Endothelial cell of umbilical vein (primary cell): ENCODE data around the gene APOL4. TPM values are rescaled to one million over a fixed set of nuclear protein-coding genes. Genes with fewer than 3 reads are reported as not detected.

ENCODE experiments used
- BruUV-seq: library from RNA; stranded (reverse); fragments of 400-500 nt; replicated peaks from 2 replicates; lab custom pipeline; 2021; lab: Mats Ljungman, UMichigan
- CTCF ChIA-PET: fragments of 300-600, 350-600 bp; sonication (Branson Sonifier 250); formaldehyde crosslinking; loops from one replicate; lab custom pipeline; 2021; ENCODE audit warnings: antibody characterized with exemption, inconsistent platforms; lab: Charles Lee
- POLR2A ChIA-PET: fragments of 300-600, 350-600 bp; sonication (Branson Sonifier 250); formaldehyde crosslinking; loops from one replicate; lab custom pipeline; 2021; ENCODE audit warnings: antibody characterized with exemption, inconsistent platforms; lab: Charles Lee
- DNase-seq: peaks from one replicate; pipeline ENCODE4 v3.0.0-alpha.2; 2011; ENCODE audit warnings: low read depth, low spot score
- FAIRE-seq: peaks from 2 replicates; lab custom pipeline; 2011; peaks lifted over from hg19 to GRCh38; lab: Jason Lieb, UNC
- H2AFZ ChIP-seq: 2 replicates; pipeline ENCODE4 v1.6.0; 2012; ENCODE audit warnings: low read depth, low read length, control low read depth, inconsistent platforms
- H3K27ac ChIP-seq: 2 replicates; pipeline ENCODE4 v1.5.1; 2011; ENCODE audit warnings: low read depth, mild to moderate bottlenecking, control low read depth, low read length, moderate library complexity; ENCODE audit not compliant: insufficient read depth
- H3K27me3 ChIP-seq, 2 experiments: 2 replicates each; pipeline versions ENCODE4 v1.6.0 to v1.6.1; 2011; ENCODE audit warnings: low read length in 2 of 2, mixed read lengths in 1 of 2; ENCODE audit not compliant: control insufficient read depth in 2 of 2, insufficient read depth in 2 of 2
- H3K36me3 ChIP-seq, 2 experiments: 2 replicates in 1 of 2; 3 replicates in 1 of 2; pipeline ENCODE4 v1.5.1; 2011; ENCODE audit warnings: low read length in 2 of 2, mild to moderate bottlenecking in 1 of 2, moderate library complexity in 1 of 2; ENCODE audit not compliant: control insufficient read depth in 2 of 2, insufficient read depth in 2 of 2; ENCODE audit errors: extremely low read depth in 1 of 2
- H3K4me1 ChIP-seq: 3 replicates; pipeline ENCODE4 v1.5.1; 2011; ENCODE audit warnings: mild to moderate bottlenecking, low read length; ENCODE audit not compliant: control insufficient read depth, insufficient read depth; ENCODE audit errors: extremely low read depth
- H3K4me2 ChIP-seq: 2 replicates; pipeline ENCODE4 v1.6.1; 2011; ENCODE audit warnings: low read length, control low read depth, mixed read lengths; ENCODE audit not compliant: insufficient read depth
- H3K4me3 ChIP-seq, 3 experiments: fragments of 200-600 bp in 1 of 3; sonication (generic), shearing (Covaris generic) in 1 of 3; replicated peaks in 1 of 3; 2 replicates each; pipeline ENCODE4 v1.5.1; 2011 to 2016; ENCODE audit warnings: control low read depth in 3 of 3, low read length in 3 of 3, mild to moderate bottlenecking in 2 of 3, inconsistent platforms in 1 of 3, low read depth in 1 of 3, moderate library complexity in 1 of 3; ENCODE audit not compliant: insufficient read depth in 1 of 3
- H3K79me2 ChIP-seq: 2 replicates; pipeline ENCODE4 v1.6.0; 2012; ENCODE audit warnings: low read length, inconsistent platforms; ENCODE audit not compliant: control insufficient read depth, insufficient read depth
- H3K9ac ChIP-seq: replicated peaks from 2 replicates; pipeline ENCODE3; 2011; ENCODE audit warnings: low read length, control low read depth; ENCODE audit not compliant: insufficient read depth; ENCODE audit errors: extremely low read depth
- H3K9me1 ChIP-seq: replicated peaks from 3 replicates; pipeline ENCODE4 v1.6.0; 2011; ENCODE audit warnings: mild to moderate bottlenecking, low read length; ENCODE audit not compliant: control insufficient read depth, insufficient read depth; ENCODE audit errors: extremely low read depth
- H3K9me3 ChIP-seq: replicated peaks from 2 replicates; pipeline ENCODE4 v1.5.1; 2012; ENCODE audit warnings: low read length, inconsistent platforms; ENCODE audit not compliant: control insufficient read depth, insufficient read depth
- H4K20me1 ChIP-seq: replicated peaks from 2 replicates; pipeline ENCODE3; 2011; ENCODE audit warnings: mild to moderate bottlenecking, low read length; ENCODE audit not compliant: control insufficient read depth, insufficient read depth; ENCODE audit errors: extremely low read depth
- CTCF ChIP-seq, 2 donors: IDR thresholded peaks; 1 replicate in 1 of 2; 2 replicates in 1 of 2; pipeline ENCODE4 v1.5.1; 2011; ENCODE audit warnings: low read length in 2 of 2, mild to moderate bottlenecking in 2 of 2, moderate library complexity in 2 of 2, control low read depth in 1 of 2, inconsistent platforms in 1 of 2, low read depth in 1 of 2; ENCODE audit not compliant: insufficient read depth in 1 of 2; ENCODE audit errors: extremely low read depth in 1 of 2
- EZH2 ChIP-seq: IDR thresholded peaks from 2 replicates; pipeline ENCODE4 v1.6.1; 2012; ENCODE audit warnings: borderline replicate concordance, low read depth, mild to moderate bottlenecking, moderate library complexity, low read length, inconsistent platforms; ENCODE audit not compliant: severe bottlenecking
- FOS ChIP-seq: IDR thresholded peaks from 2 replicates; pipeline ENCODE4 v1.6.1; 2011; ENCODE audit warnings: mild to moderate bottlenecking, low read length, moderate library complexity, borderline replicate concordance; ENCODE audit not compliant: insufficient read depth
- GATA2 ChIP-seq: IDR thresholded peaks from 2 replicates; pipeline ENCODE4 v1.7.0; 2011; ENCODE audit warnings: low read depth, mild to moderate bottlenecking, moderate library complexity, mixed read lengths, low read length; ENCODE audit not compliant: insufficient read length, insufficient read depth
- JUN ChIP-seq: IDR thresholded peaks from 2 replicates; pipeline ENCODE4 v1.6.1; 2011; ENCODE audit warnings: borderline replicate concordance, low read depth; ENCODE audit not compliant: insufficient read length, insufficient read depth
- MAX ChIP-seq: IDR thresholded peaks from 2 replicates; pipeline ENCODE4 v1.6.1; 2011; ENCODE audit not compliant: insufficient read depth, insufficient read length
- MYC ChIP-seq: IDR thresholded peaks from one replicate; pipeline ENCODE4 v1.6.1; 2011; ENCODE audit warnings: mild to moderate bottlenecking, low read depth, low read length
- POLR2A ChIP-seq: IDR thresholded peaks from 2 replicates; pipeline ENCODE4 v1.6.1; 2012; ENCODE audit warnings: low read depth, mild to moderate bottlenecking, control low read depth, low read length
- POLR2AphosphoS5 ChIP-seq: IDR thresholded peaks from 2 replicates; pipeline ENCODE4 v1.6.1; 2012; ENCODE audit warnings: low read depth, mild to moderate bottlenecking, control low read depth, low read length, moderate library complexity; ENCODE audit not compliant: insufficient read depth
- dilution Hi-C: fragments of 300-500 bp; cut with MboI; formaldehyde crosslinking; loops from one replicate; pipeline ENCODE4 v1.15.0; 2019; ENCODE audit warnings: low sequenced_read_pairs; ENCODE audit not compliant: extremely low pct_ligation_motif_present
- intact Hi-C: fragments of 100-400 bp; cut with micrococcal nuclease; formaldehyde crosslinking; loops from one replicate; pipeline ENCODE4 v1.10.0; 2022
- polyA plus RNA-seq, 4 experiments: library from polyadenylated mRNA; depleted of rRNA in 3 of 4; stranded (reverse) in 3 of 4; unstranded in 1 of 4; fragments of >200 nt; gene quantifications; 2 replicates each; pipeline versions ENCODE4 v1.2.1 to v1.2.3, GENCODE V29; 2011 to 2012; ENCODE audit warnings: missing spikeins in 1 of 4
- total RNA-seq: library from RNA; stranded (reverse); gene quantifications from 2 replicates; pipeline ENCODE4 v1.2.3, GENCODE V29; 2021

Gene APOL4
- total and polyA plus RNA-seq, 2 donors (not counting 3 experiments of a cell fraction or from before 2014, with no cell fraction given) = 0.33 to 0.97 TPM

- POLR2A ChIA-PET = no interaction called here
- intact Hi-C loops = loop anchor here (5.0 kb wide), 1 partner anchor 346 kb away; no protein-coding TSS in a partner anchor
- H3K27ac ChIP-seq = no peak overlapping the region
These were observed 60.1 kb downstream of the APOL4 start for GRCh38 chr22:36141481-36141880.

More at GRCh38 chr22:36141481-36141880, 60.1 kb downstream of the APOL4 start:
- Histone ChIP-seq H3K27me3 (peaks cover 0 to 4% of the 10 kb centered on the region in 2 experiments), H3K4me3 (no peak overlapping the region), H3K4me2 (no peak overlapping the region), H3K9me3 (no peaks in the 10 kb centered on the region), H2AFZ (no peak overlapping the region), H3K9ac (no peak overlapping the region), H4K20me1 (no peaks in the 10 kb centered on the region), H3K79me2 (no peaks in the 10 kb centered on the region), H3K4me1 (no peaks in the 10 kb centered on the region), H3K36me3 (peaks cover 0 to 7% of the 10 kb centered on the region in 2 experiments), H3K9me1 (no peaks in the 10 kb centered on the region)
- DNase-seq (no peak), FAIRE-seq (no peak)
- BruUV-seq = no TSS peak
- dilution Hi-C loops = no loop called here
- CTCF ChIA-PET = interaction anchor here (0.8 to 7.1 kb wide), 5 partner anchors 31 to 345 kb away, joined by 3 to 140 read pairs (median 6); no protein-coding TSS in a partner anchor
- TF ChIP-seq MYC (no peak), FOS (no peak), POLR2A (no peak), GATA2 (no peak), MAX (no peak), CTCF (IDR thresholded peaks at IDR 0.05; ENCODE audit: extremely low read depth in 1 of 2, insufficient read depth in 1 of 2, low read depth in 1 of 2, low read length in 2 of 2) (no peak), EZH2 (no peak), POLR2AphosphoS5 (no peak), JUN (no peak)

Other genes starting within 250 kb of the APOL4 start
- 125 and 129 TPM in 2 replicates for gene RBFOX2, start 173.0 kb downstream of the APOL4 start, total RNA-seq
- 142 and 153 TPM in 2 replicates for gene RBFOX2, start 173.0 kb downstream of the APOL4 start, polyA plus RNA-seq
- 15.4 and 36.9 TPM in 2 replicates for gene APOL3, start 41.1 kb downstream of the APOL4 start, total RNA-seq
- gene APOL3, start 41.1 kb downstream of the APOL4 start, polyA plus RNA-seq = 16.6 and 17.9 TPM in 2 replicates
- 37.6 and 41.9 TPM in 2 replicates for gene APOL2, start 37.7 kb upstream of the APOL4 start, total RNA-seq
- 16.9 and 17.8 TPM in 2 replicates for gene APOL2, start 37.7 kb upstream of the APOL4 start, polyA plus RNA-seq
- gene APOL1, start 51.3 kb upstream of the APOL4 start, total RNA-seq = 9.3 and 14.1 TPM in 2 replicates
- 6.8 and 8.2 TPM in 2 replicates for gene APOL1, start 51.3 kb upstream of the APOL4 start, polyA plus RNA-seq
- 1,331 and 1,413 TPM in 2 replicates for gene MYH9, start 186.2 kb upstream of the APOL4 start, total RNA-seq
- gene MYH9, start 186.2 kb upstream of the APOL4 start, polyA plus RNA-seq = 157 and 188 TPM in 2 replicates